Mesenchymal stem cell (in vitro differentiated cells and primary cell): Measurements from ENCODE around the gene ZNF569.

ENCODE experiments used
- DNase-seq: peaks from one replicate; pipeline ENCODE4 v3.0.0-alpha.2; 2013
- H2AFZ ChIP-seq: one replicate; pipeline ENCODE4 v1.6.1; 2013; ENCODE audit warnings: low read depth, mild to moderate bottlenecking, control low read depth, inconsistent platforms, low read length, moderate library complexity
- H2AK5ac ChIP-seq: 2 replicates; pipeline ENCODE4 v1.6.1; 2013; ENCODE audit warnings: low read length, moderate library complexity, mild to moderate bottlenecking, inconsistent platforms; ENCODE audit not compliant: severe bottlenecking
- H2BK120ac ChIP-seq: one replicate; pipeline ENCODE4 v1.6.1; 2013; ENCODE audit warnings: low read depth, mild to moderate bottlenecking, inconsistent platforms, low read length, moderate library complexity
- H2BK12ac ChIP-seq, 2 experiments: one replicate each; pipeline ENCODE4 v1.6.1; 2013; ENCODE audit warnings: inconsistent platforms in 2 of 2, low read length in 2 of 2, mild to moderate bottlenecking in 2 of 2, moderate library complexity in 2 of 2, control low read depth in 1 of 2
- H2BK15ac ChIP-seq: one replicate; pipeline ENCODE4 v1.6.1; 2013; ENCODE audit warnings: mild to moderate bottlenecking, low read depth, inconsistent platforms; ENCODE audit not compliant: poor library complexity, severe bottlenecking
- H2BK5ac ChIP-seq: 2 replicates; pipeline ENCODE4 v1.6.1; 2013; ENCODE audit warnings: low read depth, mild to moderate bottlenecking, low read length, control low read depth, inconsistent platforms; ENCODE audit not compliant: poor library complexity, severe bottlenecking
- H3K14ac ChIP-seq, 2 experiments: one replicate each; pipeline ENCODE4 v1.6.1; 2013; ENCODE audit warnings: inconsistent platforms in 2 of 2, low read length in 2 of 2, control low read depth in 1 of 2, mild to moderate bottlenecking in 1 of 2, moderate library complexity in 1 of 2
- H3K18ac ChIP-seq, 2 experiments: one replicate each; pipeline ENCODE4 v1.6.1; 2013; ENCODE audit warnings: inconsistent platforms in 2 of 2, low read length in 2 of 2, control low read depth in 1 of 2, low read depth in 1 of 2, mild to moderate bottlenecking in 1 of 2
- H3K23ac ChIP-seq, 2 experiments: one replicate each; pipeline ENCODE4 v1.6.1; 2013; ENCODE audit warnings: inconsistent platforms in 2 of 2, low read length in 2 of 2, mild to moderate bottlenecking in 2 of 2, moderate library complexity in 2 of 2, control low read depth in 1 of 2
- H3K27ac ChIP-seq: 2 replicates; pipeline ENCODE4 v1.5.1; 2013; ENCODE audit warnings: mild to moderate bottlenecking, moderate library complexity, low read length, control low read depth, inconsistent platforms; ENCODE audit not compliant: poor library complexity, severe bottlenecking
- H3K27me3 ChIP-seq, 2 experiments: 2 replicates each; pipeline versions ENCODE4 v1.6.1 to v1.7.0; 2013; ENCODE audit warnings: low read length in 2 of 2, mild to moderate bottlenecking in 2 of 2, moderate library complexity in 2 of 2, control low read depth in 1 of 2, inconsistent platforms in 1 of 2; ENCODE audit not compliant: control insufficient read depth in 1 of 2, insufficient read depth in 1 of 2
- H3K36me3 ChIP-seq, 2 experiments: 2 replicates each; pipeline versions ENCODE4 v1.6.1 to v1.7.0; 2013; ENCODE audit warnings: low read length in 2 of 2, control low read depth in 1 of 2, inconsistent platforms in 1 of 2, low read depth in 1 of 2, mild to moderate bottlenecking in 1 of 2; ENCODE audit not compliant: insufficient read depth in 2 of 2, control insufficient read depth in 1 of 2
- H3K4ac ChIP-seq, 2 experiments: one replicate each; pipeline ENCODE4 v1.6.1; 2013; ENCODE audit warnings: inconsistent platforms in 2 of 2, low read length in 2 of 2, mild to moderate bottlenecking in 2 of 2, moderate library complexity in 2 of 2, control low read depth in 1 of 2, low read depth in 1 of 2
- H3K4me1 ChIP-seq: 2 replicates; pipeline ENCODE4 v1.6.1; 2013; ENCODE audit warnings: low read depth, low read length, control low read depth; ENCODE audit not compliant: control insufficient read depth, insufficient read depth
- H3K4me2 ChIP-seq: 2 replicates; pipeline ENCODE4 v1.6.1; 2013; ENCODE audit warnings: low read length, mild to moderate bottlenecking, inconsistent platforms; ENCODE audit not compliant: poor library complexity, severe bottlenecking
- H3K4me3 ChIP-seq, 2 experiments: 2 replicates each; pipeline versions ENCODE4 v1.5.1 to v1.7.0; 2013; ENCODE audit warnings: low read length in 2 of 2, mild to moderate bottlenecking in 2 of 2, control low read depth in 1 of 2, low read depth in 1 of 2; ENCODE audit not compliant: insufficient read depth in 1 of 2
- H3K79me1 ChIP-seq: replicated peaks from 2 replicates; pipeline ENCODE4 v1.6.1; 2013; ENCODE audit warnings: mild to moderate bottlenecking, control low read depth, low read length, inconsistent platforms; ENCODE audit not compliant: poor library complexity, severe bottlenecking
- H3K9ac ChIP-seq: 2 replicates; pipeline ENCODE4 v1.7.0; 2013; ENCODE audit warnings: mild to moderate bottlenecking, low read length, moderate library complexity
- H3K9me3 ChIP-seq: 2 replicates; pipeline ENCODE4 v1.7.0; 2013; ENCODE audit warnings: mild to moderate bottlenecking, low read length; ENCODE audit not compliant: control insufficient read depth
- H4K8ac ChIP-seq: one replicate; pipeline ENCODE4 v1.6.1; 2013; ENCODE audit warnings: inconsistent platforms, mild to moderate bottlenecking, low read length, moderate library complexity
- H4K91ac ChIP-seq: one replicate; pipeline ENCODE4 v1.6.1; 2013; ENCODE audit warnings: mild to moderate bottlenecking, low read length, inconsistent platforms
- WGBS: methylation state at CpG from one replicate; pipeline ENCODE4 v1.1.7; 2013; ENCODE audit warnings: mixed read lengths; 5-methylcytosine and 5-hydroxymethylcytosine counted together

ZNF569 gene

GRCh38 chr19:37362733-37363132 is 104.5 kb downstream of the ZNF569 start:
- H3K23ac ChIP-seq = no peak overlapping the region
- H3K27ac ChIP-seq = no peak overlapping the region
- no peak overlapping the region for H3K4me2 ChIP-seq
- no peaks in the 10 kb centered on the region for H3K27me3 ChIP-seq
- H2AFZ ChIP-seq = no peak overlapping the region
- no peak overlapping the region for H4K8ac ChIP-seq
- no peak overlapping the region for H2AK5ac ChIP-seq
- no peak overlapping the region for H3K4ac ChIP-seq
- no peak overlapping the region for H2BK15ac ChIP-seq
- WGBS = 96% methylated on average over 6 of the region's 6 CpGs
- DNase-seq = no peak
- H2BK120ac ChIP-seq = no peak overlapping the region
- no peak overlapping the region for H3K9ac ChIP-seq
- peaks cover 2% of the 10 kb centered on the region for H3K79me1 ChIP-seq
- no peak overlapping the region for H3K14ac ChIP-seq
- H4K91ac ChIP-seq = no peak overlapping the region
- H3K36me3 ChIP-seq = peaks cover 50 to 66% of the 10 kb centered on the region in 2 experiments
- peak overlapping the region in 1 of 2 experiments; percentile 33 for H3K4me3 ChIP-seq
- no peak overlapping the region for H2BK5ac ChIP-seq
- H3K4me1 ChIP-seq = no peaks in the 10 kb centered on the region
- peaks cover 66% of the 10 kb centered on the region for H3K9me3 ChIP-seq
- H2BK12ac ChIP-seq = no peak overlapping the region
- H3K18ac ChIP-seq = no peak overlapping the region

- Histone ChIP-seq H3K4me2 (no peak overlapping the region), H3K27ac (no peak overlapping the region), H3K4me1 (no peaks in the 10 kb centered on the region), H2BK120ac (no peak overlapping the region), H2AFZ (no peak overlapping the region), H3K9me3 (peaks cover 73% of the 10 kb centered on the region), H4K8ac (no peak overlapping the region), H3K23ac (no peak overlapping the region), H3K18ac (no peak overlapping the region), H3K9ac (no peak overlapping the region), H3K27me3 (no peaks in the 10 kb centered on the region), H4K91ac (no peak overlapping the region), H2BK15ac (no peak overlapping the region), H3K14ac (no peak overlapping the region), H3K36me3 (peaks cover 50 to 73% of the 10 kb centered on the region in 2 experiments), H2BK5ac (no peak overlapping the region), H2BK12ac (no peak overlapping the region), H3K4ac (no peak overlapping the region), H3K4me3 (peak overlapping the region in 1 of 2 experiments; percentile 33), H2AK5ac (no peak overlapping the region), H3K79me1 (peaks cover 2% of the 10 kb centered on the region)
- 94% methylated on average over 1 of the region's 1 CpG for WGBS
- peak; percentile 11 for DNase-seq
These were observed 105.2 kb downstream of the ZNF569 start for GRCh38 chr19:37361994-37362393.
